ENCODE measurements around the gene FRMD4B. TPM values are rescaled to one million over a fixed set of nuclear protein-coding genes. Genes with fewer than 3 reads are reported as not detected.
A peak's percentile ranks its signal among the peaks of the same experiment; 100 is the strongest.

FRMD4B gene
- total RNA-seq, 2 donors from 2014 or later, result 57.5 to 86.1 TPM

GRCh38 chr3:69321301-69322157 lies 64.4 kb downstream of the FRMD4B start:
- TF ChIP-seq, protein P1, sequence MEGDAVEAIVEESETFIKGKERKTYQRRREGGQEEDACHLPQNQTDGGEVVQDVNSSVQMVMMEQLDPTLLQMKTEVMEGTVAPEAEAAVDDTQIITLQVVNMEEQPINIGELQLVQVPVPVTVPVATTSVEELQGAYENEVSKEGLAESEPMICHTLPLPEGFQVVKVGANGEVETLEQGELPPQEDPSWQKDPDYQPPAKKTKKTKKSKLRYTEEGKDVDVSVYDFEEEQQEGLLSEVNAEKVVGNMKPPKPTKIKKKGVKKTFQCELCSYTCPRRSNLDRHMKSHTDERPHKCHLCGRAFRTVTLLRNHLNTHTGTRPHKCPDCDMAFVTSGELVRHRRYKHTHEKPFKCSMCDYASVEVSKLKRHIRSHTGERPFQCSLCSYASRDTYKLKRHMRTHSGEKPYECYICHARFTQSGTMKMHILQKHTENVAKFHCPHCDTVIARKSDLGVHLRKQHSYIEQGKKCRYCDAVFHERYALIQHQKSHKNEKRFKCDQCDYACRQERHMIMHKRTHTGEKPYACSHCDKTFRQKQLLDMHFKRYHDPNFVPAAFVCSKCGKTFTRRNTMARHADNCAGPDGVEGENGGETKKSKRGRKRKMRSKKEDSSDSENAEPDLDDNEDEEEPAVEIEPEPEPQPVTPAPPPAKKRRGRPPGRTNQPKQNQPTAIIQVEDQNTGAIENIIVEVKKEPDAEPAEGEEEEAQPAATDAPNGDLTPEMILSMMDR (IDR thresholded peaks at IDR 0.05), result no peak
- Histone ChIP-seq H3K27ac (peak overlapping the region; percentile 36 to 39), H3K4me3 (no peak overlapping the region), H3K4me1 (ENCODE audit: control insufficient read depth in 1 of 2, low read depth in 2 of 2) (peaks cover 6 to 16% of the 10 kb centered on the region in 2 donors), H3K36me3 (no peaks in the 10 kb centered on the region), H3K27me3 (replicated peaks; ENCODE audit: insufficient read depth) (no peaks in the 10 kb centered on the region), H3K9me3 (no peaks in the 10 kb centered on the region)
- ATAC-seq (ENCODE audit: insufficient number of reproducible peaks, low FRiP score, low read depth) (no peak), DNase-seq (ENCODE audit: low spot score) (no peak)

GRCh38 chr3:69320871-69321271 lies 65.0 kb downstream of the FRMD4B start:
- no peak for ATAC-seq (ENCODE audit: insufficient number of reproducible peaks, low FRiP score, low read depth)
- H3K4me1 ChIP-seq (ENCODE audit: control insufficient read depth in 1 of 2, low read depth in 2 of 2), result peaks cover 6 to 12% of the 10 kb centered on the region in 2 donors
- no peaks in the 10 kb centered on the region for H3K27me3 ChIP-seq (replicated peaks; ENCODE audit: insufficient read depth)
- H3K36me3 ChIP-seq, result no peaks in the 10 kb centered on the region
- H3K27ac ChIP-seq, result peak overlapping the region; percentile 36 to 39
- DNase-seq (ENCODE audit: low spot score), result no peak
- no peak overlapping the region for H3K4me3 ChIP-seq
- TF ChIP-seq, protein P1 (IDR thresholded peaks at IDR 0.05), result no peak
- no peaks in the 10 kb centered on the region for H3K9me3 ChIP-seq

DNA sequence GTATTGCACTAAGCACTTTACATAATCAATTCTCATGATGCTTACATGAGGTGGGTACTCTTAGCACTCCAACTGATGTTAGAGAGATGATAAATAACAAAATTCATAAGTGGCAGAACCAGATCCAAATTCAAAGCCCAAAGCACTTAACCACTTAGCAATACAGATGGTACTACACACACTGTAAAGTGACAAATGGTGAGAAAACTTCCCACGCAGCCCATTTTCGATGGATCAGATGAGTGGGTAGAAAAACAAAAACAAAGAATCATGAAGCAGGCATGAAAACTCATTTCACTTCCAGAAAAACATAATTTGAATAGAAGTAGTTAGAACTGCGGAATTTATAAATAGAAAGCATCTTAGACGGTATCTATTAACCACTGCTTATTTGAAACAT lies 66.2 kb downstream of the FRMD4B start:
- Histone ChIP-seq H3K36me3 (no peaks in the 10 kb centered on the region), H3K27ac (peak overlapping the region in 1 of 2 donors; percentile 37), H3K4me3 (no peak overlapping the region), H3K27me3 (replicated peaks; ENCODE audit: insufficient read depth) (no peaks in the 10 kb centered on the region), H3K9me3 (no peaks in the 10 kb centered on the region), H3K4me1 (ENCODE audit: control insufficient read depth in 1 of 2, low read depth in 2 of 2) (no peaks in the 10 kb centered on the region)
- no peak for DNase-seq (ENCODE audit: low spot score)
- TF ChIP-seq, protein P1 (IDR thresholded peaks at IDR 0.05), result no peak
- ATAC-seq (ENCODE audit: insufficient number of reproducible peaks, low FRiP score, low read depth), result no peak

- Histone ChIP-seq H3K9me3 (no peaks in the 10 kb centered on the region), H3K4me3 (no peak overlapping the region), H3K36me3 (no peaks in the 10 kb centered on the region), H3K27me3 (replicated peaks; ENCODE audit: insufficient read depth) (no peaks in the 10 kb centered on the region), H3K4me1 (ENCODE audit: control insufficient read depth in 1 of 2, low read depth in 2 of 2) (no peaks in the 10 kb centered on the region), H3K27ac (no peak overlapping the region)
- TF ChIP-seq, protein P1 (IDR thresholded peaks at IDR 0.05), result no peak
- ATAC-seq (ENCODE audit: insufficient number of reproducible peaks, low FRiP score, low read depth), result no peak
- no peak for DNase-seq (ENCODE audit: low spot score)
Measured at GRCh38 chr3:69318410-69318809, 67.5 kb downstream of the FRMD4B start.

DNA sequence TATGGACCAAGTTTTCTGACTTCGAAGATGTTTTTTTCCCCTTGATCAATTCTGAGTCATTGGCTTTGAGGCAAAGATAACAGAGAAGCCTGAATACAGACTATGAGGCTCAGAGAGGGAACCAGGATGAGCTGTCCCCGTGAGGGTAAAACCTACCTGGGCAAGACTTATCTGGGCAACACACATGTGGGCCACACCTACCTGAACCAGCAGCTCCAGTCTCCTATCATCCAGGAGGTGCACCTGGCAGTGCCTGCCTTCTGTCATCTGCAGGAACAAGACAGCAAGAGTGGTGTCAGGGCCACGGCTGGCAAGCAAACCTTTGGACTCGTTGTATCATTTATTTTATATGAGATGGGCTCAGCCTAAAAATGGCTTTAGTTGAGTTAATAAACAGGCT lies 72.6 kb downstream of the FRMD4B start:
- no peak overlapping the region for H3K4me3 ChIP-seq
- no peak for ATAC-seq (ENCODE audit: insufficient number of reproducible peaks, low FRiP score, low read depth)
- DNase-seq (ENCODE audit: low spot score), result no peak
- H3K9me3 ChIP-seq, result no peaks in the 10 kb centered on the region
- H3K27me3 ChIP-seq (replicated peaks; ENCODE audit: insufficient read depth), result no peaks in the 10 kb centered on the region
- peaks cover 2 to 4% of the 10 kb centered on the region in 2 donors for H3K4me1 ChIP-seq (ENCODE audit: control insufficient read depth in 1 of 2, low read depth in 2 of 2)
- H3K36me3 ChIP-seq, result no peaks in the 10 kb centered on the region
- TF ChIP-seq, protein P1 (IDR thresholded peaks at IDR 0.05), result no peak
- no peak overlapping the region for H3K27ac ChIP-seq
